ENCODE measurements around the gene TM4SF4. TPM values are rescaled to one million over a fixed set of nuclear protein-coding genes. Genes with fewer than 3 reads are reported as not detected.

TM4SF4 gene
- polyA plus RNA-seq, 1 donor from 2014 or later, result not detected

DNA sequence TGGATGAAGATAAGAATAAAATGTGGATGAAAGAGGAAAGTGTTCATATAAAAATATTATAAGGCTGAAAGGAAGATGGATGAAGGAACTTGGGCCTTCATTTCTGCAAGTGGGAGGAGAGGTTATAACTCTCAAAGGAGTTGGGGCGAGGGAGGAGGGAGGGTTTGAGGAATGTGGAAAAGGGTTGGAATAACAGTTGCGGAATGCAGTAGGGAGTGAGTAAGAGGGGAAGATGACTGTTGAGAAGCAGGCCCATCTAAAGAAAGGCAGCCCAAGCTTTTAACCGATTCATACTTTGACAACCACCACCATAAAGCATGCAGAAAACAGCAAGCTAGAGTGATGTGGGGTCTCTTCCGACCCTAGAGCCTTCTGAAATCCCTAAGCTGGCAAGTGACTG is 8.3 kb upstream of the TM4SF4 start:
- Histone ChIP-seq H3K9me3 (ENCODE audit: low read length) (no peaks in the 10 kb centered on the region), H3K4me2 (ENCODE audit: low read length) (no peak overlapping the region), H3K27ac (ENCODE audit: low read length) (no peak overlapping the region), H4K20me1 (ENCODE audit: insufficient read depth) (no peaks in the 10 kb centered on the region), H3K9me2 (ENCODE audit: insufficient read depth, low read length) (no peaks in the 10 kb centered on the region), H3K27me3 (ENCODE audit: insufficient read depth, low read depth, low read length) (no peaks in the 10 kb centered on the region), H3K9ac (ENCODE audit: low read length) (no peak overlapping the region), H3K4me3 (ENCODE audit: low read length) (no peak overlapping the region), H3K36me3 (ENCODE audit: insufficient read depth, low read length) (no peaks in the 10 kb centered on the region), H2AFZ (ENCODE audit: low read depth, low read length) (no peak overlapping the region), H3K79me2 (replicated peaks; ENCODE audit: insufficient read depth, low read length) (no peaks in the 10 kb centered on the region), H3F3A (ENCODE audit: insufficient read depth, low read length, poor library complexity, severe bottlenecking) (no peaks in the 10 kb centered on the region)
- no peak for TF ChIP-seq MXI1 (conservative IDR thresholded peaks at IDR 0.05; ENCODE audit: poor library complexity, severe bottlenecking)
- TF ChIP-seq, protein P1, sequence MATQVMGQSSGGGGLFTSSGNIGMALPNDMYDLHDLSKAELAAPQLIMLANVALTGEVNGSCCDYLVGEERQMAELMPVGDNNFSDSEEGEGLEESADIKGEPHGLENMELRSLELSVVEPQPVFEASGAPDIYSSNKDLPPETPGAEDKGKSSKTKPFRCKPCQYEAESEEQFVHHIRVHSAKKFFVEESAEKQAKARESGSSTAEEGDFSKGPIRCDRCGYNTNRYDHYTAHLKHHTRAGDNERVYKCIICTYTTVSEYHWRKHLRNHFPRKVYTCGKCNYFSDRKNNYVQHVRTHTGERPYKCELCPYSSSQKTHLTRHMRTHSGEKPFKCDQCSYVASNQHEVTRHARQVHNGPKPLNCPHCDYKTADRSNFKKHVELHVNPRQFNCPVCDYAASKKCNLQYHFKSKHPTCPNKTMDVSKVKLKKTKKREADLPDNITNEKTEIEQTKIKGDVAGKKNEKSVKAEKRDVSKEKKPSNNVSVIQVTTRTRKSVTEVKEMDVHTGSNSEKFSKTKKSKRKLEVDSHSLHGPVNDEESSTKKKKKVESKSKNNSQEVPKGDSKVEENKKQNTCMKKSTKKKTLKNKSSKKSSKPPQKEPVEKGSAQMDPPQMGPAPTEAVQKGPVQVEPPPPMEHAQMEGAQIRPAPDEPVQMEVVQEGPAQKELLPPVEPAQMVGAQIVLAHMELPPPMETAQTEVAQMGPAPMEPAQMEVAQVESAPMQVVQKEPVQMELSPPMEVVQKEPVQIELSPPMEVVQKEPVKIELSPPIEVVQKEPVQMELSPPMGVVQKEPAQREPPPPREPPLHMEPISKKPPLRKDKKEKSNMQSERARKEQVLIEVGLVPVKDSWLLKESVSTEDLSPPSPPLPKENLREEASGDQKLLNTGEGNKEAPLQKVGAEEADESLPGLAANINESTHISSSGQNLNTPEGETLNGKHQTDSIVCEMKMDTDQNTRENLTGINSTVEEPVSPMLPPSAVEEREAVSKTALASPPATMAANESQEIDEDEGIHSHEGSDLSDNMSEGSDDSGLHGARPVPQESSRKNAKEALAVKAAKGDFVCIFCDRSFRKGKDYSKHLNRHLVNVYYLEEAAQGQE (IDR thresholded peaks at IDR 0.05; ENCODE audit: borderline replicate concordance), result no peak
- TF ChIP-seq, protein P2, sequence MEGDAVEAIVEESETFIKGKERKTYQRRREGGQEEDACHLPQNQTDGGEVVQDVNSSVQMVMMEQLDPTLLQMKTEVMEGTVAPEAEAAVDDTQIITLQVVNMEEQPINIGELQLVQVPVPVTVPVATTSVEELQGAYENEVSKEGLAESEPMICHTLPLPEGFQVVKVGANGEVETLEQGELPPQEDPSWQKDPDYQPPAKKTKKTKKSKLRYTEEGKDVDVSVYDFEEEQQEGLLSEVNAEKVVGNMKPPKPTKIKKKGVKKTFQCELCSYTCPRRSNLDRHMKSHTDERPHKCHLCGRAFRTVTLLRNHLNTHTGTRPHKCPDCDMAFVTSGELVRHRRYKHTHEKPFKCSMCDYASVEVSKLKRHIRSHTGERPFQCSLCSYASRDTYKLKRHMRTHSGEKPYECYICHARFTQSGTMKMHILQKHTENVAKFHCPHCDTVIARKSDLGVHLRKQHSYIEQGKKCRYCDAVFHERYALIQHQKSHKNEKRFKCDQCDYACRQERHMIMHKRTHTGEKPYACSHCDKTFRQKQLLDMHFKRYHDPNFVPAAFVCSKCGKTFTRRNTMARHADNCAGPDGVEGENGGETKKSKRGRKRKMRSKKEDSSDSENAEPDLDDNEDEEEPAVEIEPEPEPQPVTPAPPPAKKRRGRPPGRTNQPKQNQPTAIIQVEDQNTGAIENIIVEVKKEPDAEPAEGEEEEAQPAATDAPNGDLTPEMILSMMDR (IDR thresholded peaks at IDR 0.05; ENCODE audit: poor library complexity, severe bottlenecking), result no peak
- TF ChIP-seq EZH2 (IDR thresholded peaks at IDR 0.05; ENCODE audit: borderline replicate concordance, insufficient read depth, low read length, poor library complexity, severe bottlenecking), result no peak
- TF ChIP-seq SMC3 (conservative IDR thresholded peaks at IDR 0.05; ENCODE audit: poor library complexity), result no peak
- TF ChIP-seq TAF1 (IDR thresholded peaks at IDR 0.05; ENCODE audit: low read depth), result no peak
- TF ChIP-seq RAD21 (conservative IDR thresholded peaks at IDR 0.05), result no peak

DNA sequence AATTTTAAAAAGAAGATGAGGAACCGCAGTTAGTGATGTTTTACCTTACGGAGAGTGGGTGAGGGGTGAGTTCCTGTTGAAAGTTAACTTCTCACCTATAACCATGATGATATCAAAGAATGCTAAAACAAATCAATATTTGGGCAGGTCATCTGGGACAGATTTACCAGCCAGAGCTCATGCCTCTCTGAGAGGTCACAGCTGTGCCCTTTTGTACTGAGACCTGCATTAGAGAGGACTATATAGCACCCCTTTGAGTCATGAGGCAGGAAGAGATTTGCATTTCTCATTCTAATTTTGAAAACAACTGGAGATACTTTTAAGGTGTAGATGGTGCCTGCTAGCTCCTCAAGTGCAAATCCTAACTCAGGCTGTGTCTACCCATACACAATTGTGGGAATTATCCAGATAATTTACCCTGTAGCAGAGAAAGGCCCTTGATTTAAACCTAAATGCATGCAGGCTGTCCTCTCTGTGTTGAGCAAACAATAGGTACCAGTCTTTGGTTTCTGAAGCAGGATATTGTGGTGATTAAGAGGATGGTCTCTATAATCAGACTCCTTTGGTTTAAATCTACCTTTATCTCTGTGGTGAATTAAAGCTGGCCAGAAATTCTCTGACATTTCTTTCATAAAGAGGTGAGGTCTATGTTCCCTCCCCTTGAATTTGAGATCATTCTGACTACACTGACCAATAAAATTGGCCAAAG is 5.8 kb upstream of the TM4SF4 start:
- Histone ChIP-seq H3F3A (ENCODE audit: insufficient read depth, low read length, poor library complexity, severe bottlenecking) (no peaks in the 10 kb centered on the region), H3K9me3 (ENCODE audit: low read length) (no peaks in the 10 kb centered on the region), H3K79me2 (replicated peaks; ENCODE audit: insufficient read depth, low read length) (no peaks in the 10 kb centered on the region), H2AFZ (ENCODE audit: low read depth, low read length) (no peak overlapping the region), H4K20me1 (ENCODE audit: insufficient read depth) (no peaks in the 10 kb centered on the region), H3K4me2 (ENCODE audit: low read length) (no peak overlapping the region), H3K9me2 (ENCODE audit: insufficient read depth, low read length) (no peaks in the 10 kb centered on the region), H3K36me3 (ENCODE audit: insufficient read depth, low read length) (no peaks in the 10 kb centered on the region), H3K4me3 (ENCODE audit: low read length) (no peak overlapping the region), H3K9ac (ENCODE audit: low read length) (no peak overlapping the region), H3K27ac (ENCODE audit: low read length) (no peak overlapping the region), H3K27me3 (ENCODE audit: insufficient read depth, low read depth, low read length) (no peaks in the 10 kb centered on the region)
- TF ChIP-seq POLR2AphosphoS5 (IDR thresholded peaks at IDR 0.05) (no peak), SMC3 (conservative IDR thresholded peaks at IDR 0.05; ENCODE audit: poor library complexity) (no peak), TAF1 (IDR thresholded peaks at IDR 0.05; ENCODE audit: low read depth) (no peak), EZH2 (IDR thresholded peaks at IDR 0.05; ENCODE audit: borderline replicate concordance, insufficient read depth, low read length, poor library complexity, severe bottlenecking) (no peak), EP300 (conservative IDR thresholded peaks at IDR 0.05; ENCODE audit: poor library complexity, severe bottlenecking) (no peak), RAD21 (conservative IDR thresholded peaks at IDR 0.05) (no peak), MXI1 (conservative IDR thresholded peaks at IDR 0.05; ENCODE audit: poor library complexity, severe bottlenecking) (no peak)
- TF ChIP-seq, protein P2 (IDR thresholded peaks at IDR 0.05; ENCODE audit: poor library complexity, severe bottlenecking), result no peak
- TF ChIP-seq, protein P1 (IDR thresholded peaks at IDR 0.05; ENCODE audit: borderline replicate concordance), result no peak

Data from neural cell (in vitro differentiated cells).